GM19455 (cell line): Measurements from ENCODE around the gene HTR3E.
A peak's percentile ranks its signal among the peaks of the same experiment; 100 is the strongest.
"Not testable (repeated sequence)": the region's sequence is repeated elsewhere in the genome, so short reads cannot be mapped to it uniquely, and the experiment has no call there.

ENCODE experiments used
- ATAC-seq: cut with Tn5 transposase; IDR thresholded peaks from one replicate; pipeline ENCODE4 v1.9.1; 2021; ENCODE audit not compliant: unreplicated experiment

The HTR3E gene

GRCh38 chr3:184099806-184100686 is 3.2 kb downstream of the HTR3E start:
- ATAC-seq: no peak

GRCh38 chr3:184110316-184110725 is 13.5 kb downstream of the HTR3E start:
- no peak for ATAC-seq

GRCh38 chr3:184116017-184116416 is 19.2 kb downstream of the HTR3E start:
- ATAC-seq: no peak

- ATAC-seq: no peak
Measured at GRCh38 chr3:184117636-184118035, 20.8 kb downstream of the HTR3E start.

GRCh38 chr3:184121031-184121430 is 24.2 kb downstream of the HTR3E start:
- not testable (repeated sequence) for ATAC-seq

GRCh38 chr3:184126006-184126405 is 29.1 kb downstream of the HTR3E start:
- ATAC-seq: no peak

- no peak for ATAC-seq
Measured at GRCh38 chr3:184129012-184129411, 32.1 kb downstream of the HTR3E start.

GRCh38 chr3:184132945-184133344 is 36.1 kb downstream of the HTR3E start:
- no peak for ATAC-seq

- ATAC-seq: no peak
Measured at GRCh38 chr3:184133840-184134745, 37.2 kb downstream of the HTR3E start.

GRCh38 chr3:184134746-184135148 is 37.9 kb downstream of the HTR3E start:
- ATAC-seq: no peak

GRCh38 chr3:184135149-184135910 is 38.5 kb downstream of the HTR3E start, which contains the start of gene EIF2B5:
TSS of gene EIF2B5 (plus strand) at chr3:184135358. CDS start at chr3:184135386, 28 bp downstream.
- peak; percentile 94 for ATAC-seq

GRCh38 chr3:184135911-184136260 is 39.0 kb downstream of the HTR3E start:
- no peak for ATAC-seq

- no peak for ATAC-seq
Measured at GRCh38 chr3:184140436-184140835, 43.6 kb downstream of the HTR3E start.

- ATAC-seq: no peak
Measured at GRCh38 chr3:184142199-184142598, 45.3 kb downstream of the HTR3E start.

GRCh38 chr3:184143327-184143726 is 46.5 kb downstream of the HTR3E start:
- no peak for ATAC-seq

- no peak for ATAC-seq
Measured at GRCh38 chr3:184144505-184144904, 47.6 kb downstream of the HTR3E start.

GRCh38 chr3:184145111-184145524 is 48.3 kb downstream of the HTR3E start:
- no peak for ATAC-seq

- no peak for ATAC-seq
Measured at GRCh38 chr3:184145751-184146270, 48.9 kb downstream of the HTR3E start.

GRCh38 chr3:184148076-184148475 is 51.2 kb downstream of the HTR3E start:
- ATAC-seq: no peak

GRCh38 chr3:184149123-184149522 is 52.3 kb downstream of the HTR3E start:
- no peak for ATAC-seq

GRCh38 chr3:184149770-184150169 is 52.9 kb downstream of the HTR3E start:
- ATAC-seq: not testable (repeated sequence)
